Measurements from ENCODE around the gene S100B. TPM values are rescaled to one million over a fixed set of nuclear protein-coding genes. Genes with fewer than 3 reads are reported as not detected.
A peak's percentile ranks its signal among the peaks of the same experiment; 100 is the strongest.
"Not testable (repeated sequence)": the region's sequence is repeated elsewhere in the genome, so short reads cannot be mapped to it uniquely, and the experiment has no call there.

S100B gene
- total and polyA plus RNA-seq, 5 experiments from 2014 or later, result 73.4 to 271 (median 92.4) TPM

GRCh38 chr21:46600305-46600704 lies 4.6 kb downstream of the S100B start:
- peak overlapping the region in 5 of 10 donors; percentile 3 to 62 (median 29) for H3K4me3 Mint-ChIP-seq
- H3K27me3 Mint-ChIP-seq, result no peaks in the 10 kb centered on the region
- H3K36me3 Mint-ChIP-seq, result peaks cover 0 to 14% (median 0%) of the 10 kb centered on the region in 3 donors
- no peak for DNase-seq
- POLR2A ChIA-PET, result interaction anchor here (1.0 to 6.8 kb wide), 7 partner anchors 19 to 48 kb away, joined by 3 to 168 read pairs (median 8); partner anchors contain the start of gene PRMT2
- peak overlapping the region in 9 of 10 donors; percentile 12 to 92 (median 80) for H3K27ac Mint-ChIP-seq
- H3K9me3 Mint-ChIP-seq, result peaks cover 0 to 2% (median 0%) of the 10 kb centered on the region in 9 donors
- ATAC-seq, result no peak
- peaks cover 27 to 57% (median 42%) of the 10 kb centered on the region in 4 donors for H3K4me1 Mint-ChIP-seq

GRCh38 chr21:46598581-46599572 lies 6.0 kb downstream of the S100B start:
- peaks cover 0 to 14% (median 0%) of the 10 kb centered on the region in 9 donors for H3K9me3 Mint-ChIP-seq
- DNase-seq, result peak in 1 of 10 donors; percentile 33
- peaks cover 0 to 14% (median 4%) of the 10 kb centered on the region in 3 donors for H3K36me3 Mint-ChIP-seq
- peaks cover 19 to 47% (median 33%) of the 10 kb centered on the region in 4 donors for H3K4me1 Mint-ChIP-seq
- peak overlapping the region in 6 of 10 donors; percentile 1 to 42 (median 36) for H3K4me3 Mint-ChIP-seq
- POLR2A ChIA-PET, result interaction anchor here (0.7 to 7.0 kb wide), 7 partner anchors 10 to 130 kb away, joined by 3 to 46 read pairs (median 7); partner anchors contain the start of gene PRMT2
- peak; percentile 61 to 62 for ATAC-seq
- no peaks in the 10 kb centered on the region for H3K27me3 Mint-ChIP-seq
- peak overlapping the region; percentile 12 to 92 (median 75) for H3K27ac Mint-ChIP-seq

GRCh38 chr21:46597896-46598343 lies 7.0 kb downstream of the S100B start:
- Mint-ChIP-seq H3K27me3 (no peaks in the 10 kb centered on the region), H3K27ac (peak overlapping the region in 2 of 10 donors; percentile 43 to 57), H3K4me3 (peak overlapping the region in 1 of 10 donors; percentile 41), H3K4me1 (peaks cover 18 to 47% (median 32%) of the 10 kb centered on the region in 4 donors), H3K9me3 (peaks cover 0 to 23% (median 3%) of the 10 kb centered on the region in 9 donors), H3K36me3 (peaks cover 8 to 14% (median 9%) of the 10 kb centered on the region in 3 donors)
- POLR2A ChIA-PET, result interaction anchor here (0.7 to 7.0 kb wide), 12 partner anchors 8 to 129 kb away, joined by 3 to 46 read pairs (median 6); partner anchors contain the start of genes PRMT2 and S100B
- ATAC-seq (no peak), DNase-seq (no peak)

- Mint-ChIP-seq H3K27me3 (no peaks in the 10 kb centered on the region), H3K4me3 (no peak overlapping the region)
Measured at GRCh38 chr21:46597031-46597430, 7.9 kb downstream of the S100B start.

GRCh38 chr21:46596201-46596600 lies 8.7 kb downstream of the S100B start:
- Mint-ChIP-seq H3K27me3 (no peaks in the 10 kb centered on the region), H3K4me3 (no peak overlapping the region), H3K27ac (peak overlapping the region in 6 of 10 donors; percentile 37 to 86 (median 62)), H3K9me3 (peaks cover 0 to 40% (median 8%) of the 10 kb centered on the region in 9 donors), H3K36me3 (peaks cover 11 to 19% (median 15%) of the 10 kb centered on the region in 3 donors), H3K4me1 (peaks cover 11 to 37% (median 26%) of the 10 kb centered on the region in 4 donors)
- DNase-seq (no peak), ATAC-seq (no peak)
- POLR2A ChIA-PET, result interaction anchor here (1.0 to 7.0 kb wide), 8 partner anchors 9 to 81 kb away, joined by 3 to 46 read pairs (median 6); partner anchors contain the start of genes PRMT2 and S100B

More at GRCh38 chr21:46597031-46597430, 7.9 kb downstream of the S100B start:
- H3K27ac Mint-ChIP-seq, result peak overlapping the region in 6 of 10 donors; percentile 21 to 70 (median 58)
- ATAC-seq (no peak), DNase-seq (no peak)
- H3K36me3 Mint-ChIP-seq, result peaks cover 8 to 13% (median 11%) of the 10 kb centered on the region in 3 donors
- POLR2A ChIA-PET, result interaction anchor here (0.9 to 7.0 kb wide), 13 partner anchors 8 to 82 kb away, joined by 3 to 46 read pairs (median 6); partner anchors contain the start of genes PRMT2 and S100B
- peaks cover 0 to 32% (median 4%) of the 10 kb centered on the region in 9 donors for H3K9me3 Mint-ChIP-seq
- H3K4me1 Mint-ChIP-seq, result peaks cover 16 to 41% (median 29%) of the 10 kb centered on the region in 4 donors

GRCh38 chr21:46594276-46594675 lies 10.6 kb downstream of the S100B start:
- ATAC-seq (no peak), DNase-seq (no peak)
- H3K27me3 Mint-ChIP-seq, result no peaks in the 10 kb centered on the region
- POLR2A ChIA-PET, result interaction anchor here (0.7 to 7.0 kb wide), 12 partner anchors 8 to 63 kb away, joined by 3 to 46 read pairs (median 6); partner anchors contain the start of genes PRMT2 and S100B
- H3K9me3 Mint-ChIP-seq, result peaks cover 0 to 60% (median 22%) of the 10 kb centered on the region in 9 donors
- H3K27ac Mint-ChIP-seq, result peak overlapping the region in 2 of 10 donors; percentile 39 to 51
- peak overlapping the region in 1 of 10 donors; percentile 9 for H3K4me3 Mint-ChIP-seq
- peaks cover 6 to 29% (median 13%) of the 10 kb centered on the region in 4 donors for H3K4me1 Mint-ChIP-seq
- peaks cover 2 to 36% (median 33%) of the 10 kb centered on the region in 3 donors for H3K36me3 Mint-ChIP-seq

GRCh38 chr21:46585191-46585953 lies 19.5 kb downstream of the S100B start:
- peaks cover 15 to 82% (median 57%) of the 10 kb centered on the region in 9 donors for H3K9me3 Mint-ChIP-seq
- H3K4me1 Mint-ChIP-seq, result peaks cover 24 to 50% (median 39%) of the 10 kb centered on the region in 4 donors
- peaks cover 19 to 77% (median 51%) of the 10 kb centered on the region in 3 donors for H3K36me3 Mint-ChIP-seq
- ATAC-seq (no peak), DNase-seq (no peak)
- H3K4me3 Mint-ChIP-seq, result peak overlapping the region in 5 of 10 donors; percentile 10 to 42 (median 18)
- H3K27me3 Mint-ChIP-seq, result peaks cover 0 to 3% (median 0%) of the 10 kb centered on the region in 5 donors
- peak overlapping the region in 6 of 10 donors; percentile 8 to 72 (median 46) for H3K27ac Mint-ChIP-seq
- POLR2A ChIA-PET, result interaction anchor here (0.8 to 3.1 kb wide), 11 partner anchors 9 to 59 kb away, joined by 3 to 12 read pairs (median 5); partner anchors contain the start of genes PRMT2 and S100B

GRCh38 chr21:46581780-46582307 lies 23.0 kb downstream of the S100B start:
- POLR2A ChIA-PET, result interaction anchor here (0.6 to 2.0 kb wide), 6 partner anchors 15 to 63 kb away, joined by 3 to 7 read pairs (median 3); no protein-coding TSS in a partner anchor
- Mint-ChIP-seq H3K9me3 (peaks cover 19 to 77% (median 45%) of the 10 kb centered on the region in 9 donors), H3K27me3 (no peaks in the 10 kb centered on the region), H3K27ac (peak overlapping the region in 1 of 10 donors; percentile 33), H3K4me3 (no peak overlapping the region), H3K36me3 (peaks cover 33 to 72% (median 44%) of the 10 kb centered on the region in 3 donors), H3K4me1 (peaks cover 22 to 50% (median 26%) of the 10 kb centered on the region in 4 donors)
- no peak for DNase-seq
- ATAC-seq, result no peak

GRCh38 chr21:46579394-46579793 lies 25.5 kb downstream of the S100B start:
- H3K9me3 Mint-ChIP-seq, result peaks cover 9 to 59% (median 34%) of the 10 kb centered on the region in 9 donors
- DNase-seq, H3K27me3 Mint-ChIP-seq, H3K4me3 Mint-ChIP-seq, ATAC-seq: not testable (repeated sequence)
- POLR2A ChIA-PET, result interaction anchor here (0.6 to 1.9 kb wide), 4 partner anchors 20 to 55 kb away, joined by 3 to 6 read pairs (median 4); no protein-coding TSS in a partner anchor
- H3K4me1 Mint-ChIP-seq, result peaks cover 23 to 58% (median 31%) of the 10 kb centered on the region in 4 donors
- H3K36me3 Mint-ChIP-seq, result peaks cover 31 to 64% (median 33%) of the 10 kb centered on the region in 3 donors
- peak overlapping the region in 2 of 10 donors; percentile 6 to 33 for H3K27ac Mint-ChIP-seq

- DNase-seq, H3K27me3 Mint-ChIP-seq, ATAC-seq, H3K4me3 Mint-ChIP-seq: not testable (repeated sequence)
- Mint-ChIP-seq H3K36me3 (peaks cover 30 to 68% (median 39%) of the 10 kb centered on the region in 3 donors), H3K4me1 (peaks cover 20 to 61% (median 42%) of the 10 kb centered on the region in 4 donors), H3K9me3 (peaks cover 16 to 54% (median 34%) of the 10 kb centered on the region in 9 donors), H3K27ac (peak overlapping the region in 2 of 10 donors; percentile 35 to 53)
- POLR2A ChIA-PET, result interaction anchor here (1.9 to 2.1 kb wide), 2 partner anchors 18 to 56 kb away, joined by 6 read pairs; no protein-coding TSS in a partner anchor
Measured at GRCh38 chr21:46577786-46578185, 27.1 kb downstream of the S100B start.

Data from naive thymus-derived CD8-positive, alpha-beta T cell (primary cell).